IMR-90 (cell line): ENCODE measurements around the gene FNDC11. TPM values are rescaled to one million over a fixed set of nuclear protein-coding genes. Genes with fewer than 3 reads are reported as not detected.

ENCODE experiments used
- ATAC-seq: fragments of 200-7000 bp; cut with Tn5 transposase; 2 replicates; pipeline ENCODE4 v1.9.1; 2020; ENCODE audit warnings: low read depth, mild to moderate bottlenecking, moderate library complexity
- BruUV-seq: library from RNA; stranded (reverse); fragments of 400-500 nt; replicated peaks from 2 replicates; lab custom pipeline; 2021; lab: Mats Ljungman, UMichigan
- CTCF ChIA-PET: fragments of 300-600 bp; formaldehyde crosslinking; extraction: SDS; loops from one replicate; lab custom pipeline; 2021; ENCODE audit warnings: antibody characterized with exemption; lab: Yijun Ruan, JAX
- POLR2A ChIA-PET: fragments of 300-600 bp; sonication (Branson Sonifier 250); formaldehyde crosslinking; loops from one replicate; lab custom pipeline; 2022; ENCODE audit warnings: antibody characterized with exemption; ENCODE audit not compliant: unreplicated experiment; lab: Charles Lee
- DNase-seq: peaks from one replicate; pipeline ENCODE4 v3.0.0; 2013
- H2AFZ ChIP-seq: replicated peaks from 2 replicates; pipeline ENCODE3; 2013; ENCODE audit warnings: low read length, mild to moderate bottlenecking; ENCODE audit not compliant: poor library complexity
- H2AK5ac ChIP-seq: 2 replicates; pipeline ENCODE4 v1.6.1; 2013; ENCODE audit warnings: low read depth, low read length, inconsistent platforms
- H2AK9ac ChIP-seq: replicated peaks from 2 replicates; pipeline ENCODE3; 2013; ENCODE audit warnings: mild to moderate bottlenecking, low read depth, low read length, moderate library complexity; ENCODE audit not compliant: poor library complexity
- H2BK120ac ChIP-seq: 2 replicates; pipeline ENCODE4 v1.6.1; 2013; ENCODE audit warnings: low read depth, low read length, inconsistent platforms
- H2BK15ac ChIP-seq: 3 replicates; pipeline ENCODE4 v1.6.1; 2013; ENCODE audit warnings: low read depth, low read length, inconsistent platforms
- H2BK20ac ChIP-seq: 2 replicates; pipeline ENCODE4 v1.6.1; 2013; ENCODE audit warnings: low read depth, mild to moderate bottlenecking, inconsistent platforms, low read length, moderate library complexity
- H2BK5ac ChIP-seq: 2 replicates; pipeline ENCODE4 v1.6.1; 2013; ENCODE audit warnings: mild to moderate bottlenecking, low read depth, low read length, inconsistent platforms; ENCODE audit not compliant: poor library complexity, severe bottlenecking
- H3K14ac ChIP-seq: replicated peaks from 2 replicates; pipeline ENCODE4 v1.6.1; 2013; ENCODE audit warnings: low read depth, low read length, inconsistent platforms
- H3K18ac ChIP-seq: 2 replicates; pipeline ENCODE4 v1.6.1; 2013; ENCODE audit warnings: low read depth, low read length, control low read depth
- H3K23ac ChIP-seq: 2 replicates; pipeline ENCODE4 v1.6.1; 2013; ENCODE audit warnings: low read depth, low read length, inconsistent platforms
- H3K27ac ChIP-seq: 2 replicates; pipeline ENCODE4 v1.5.1; 2013; ENCODE audit warnings: mild to moderate bottlenecking, control low read depth, low read length; ENCODE audit not compliant: insufficient read depth
- H3K27me3 ChIP-seq: 2 replicates; pipeline ENCODE4 v1.6.1; 2013; ENCODE audit warnings: low read length; ENCODE audit not compliant: control insufficient read depth, insufficient read depth
- H3K36me3 ChIP-seq: 2 replicates; pipeline ENCODE4 v1.6.1; 2013; ENCODE audit warnings: low read length, mixed read lengths; ENCODE audit not compliant: control insufficient read depth, insufficient read depth
- H3K4ac ChIP-seq: 2 replicates; pipeline ENCODE4 v1.6.1; 2013; ENCODE audit warnings: low read depth, low read length, inconsistent platforms
- H3K4me1 ChIP-seq: 2 replicates; pipeline ENCODE4 v1.6.1; 2013; ENCODE audit warnings: low read length, mixed read lengths; ENCODE audit not compliant: control insufficient read depth, insufficient read depth
- H3K4me2 ChIP-seq: 2 replicates; pipeline ENCODE4 v1.6.1; 2013; ENCODE audit warnings: low read depth, mild to moderate bottlenecking, control low read depth, low read length, moderate library complexity
- H3K4me3 ChIP-seq: 2 replicates; pipeline ENCODE4 v1.5.1; 2013; ENCODE audit warnings: low read depth, mild to moderate bottlenecking, control low read depth, low read length, moderate library complexity; ENCODE audit not compliant: insufficient read depth
- H3K56ac ChIP-seq: 2 replicates; pipeline ENCODE4 v1.6.1; 2013; ENCODE audit warnings: low read length, inconsistent platforms; ENCODE audit not compliant: insufficient read depth; ENCODE audit errors: extremely low read depth
- H3K79me1 ChIP-seq, 2 experiments: 2 replicates each; pipeline ENCODE4 v1.6.1; 2013; ENCODE audit warnings: low read length in 2 of 2, inconsistent platforms in 1 of 2, low read depth in 1 of 2
- H3K9ac ChIP-seq: 2 replicates; pipeline ENCODE4 v1.6.1; 2013; ENCODE audit warnings: low read depth, low read length, control low read depth
- H3K9me1 ChIP-seq: 2 replicates; pipeline ENCODE4 v1.6.1; 2013; ENCODE audit warnings: low read length, inconsistent platforms; ENCODE audit not compliant: insufficient read depth
- H3K9me3 ChIP-seq: 2 replicates; pipeline ENCODE4 v1.6.1; 2013; ENCODE audit warnings: low read length; ENCODE audit not compliant: control insufficient read depth, insufficient read depth
- H4K20me1 ChIP-seq: 2 replicates; pipeline ENCODE4 v1.6.1; 2013; ENCODE audit warnings: low read length, inconsistent platforms; ENCODE audit not compliant: insufficient read depth
- H4K5ac ChIP-seq: 2 replicates; pipeline ENCODE4 v1.6.1; 2013; ENCODE audit warnings: mild to moderate bottlenecking, low read depth, low read length, control low read depth
- H4K8ac ChIP-seq, 2 experiments: 2 replicates each; pipeline ENCODE4 v1.6.1; 2013; ENCODE audit warnings: low read depth in 2 of 2, low read length in 2 of 2, control low read depth in 1 of 2, inconsistent platforms in 1 of 2
- H4K91ac ChIP-seq: 2 replicates; pipeline ENCODE4 v1.6.1; 2013; ENCODE audit warnings: low read depth, low read length, inconsistent platforms; ENCODE audit not compliant: insufficient read depth
- BHLHE40 ChIP-seq: fragments of 150-350 bp; IDR thresholded peaks from 2 replicates; pipeline ENCODE4 v1.6.1; 2016; ENCODE audit warnings: mild to moderate bottlenecking, low read depth, low read length
- CHD1 ChIP-seq: IDR thresholded peaks from 2 replicates; pipeline ENCODE4 v1.6.1; 2012; ENCODE audit warnings: low read depth, low read length, improper control_type of control experiment
- CTCF ChIP-seq: conservative IDR thresholded peaks from 2 replicates; pipeline ENCODE4 v1.5.1; 2012; ENCODE audit warnings: mild to moderate bottlenecking, low read depth, low read length, improper control_type of control experiment
- ELK1 ChIP-seq: fragments of 150-350 bp; IDR thresholded peaks from 2 replicates; pipeline ENCODE4 v1.6.1; 2016; ENCODE audit warnings: low read depth, mild to moderate bottlenecking, low read length, moderate library complexity, borderline replicate concordance
- FOS ChIP-seq: fragments of 150-350 bp; IDR thresholded peaks from 2 replicates; pipeline ENCODE4 v1.6.1; 2016; ENCODE audit warnings: low read depth, low read length
- MAFK ChIP-seq: IDR thresholded peaks from 2 replicates; pipeline ENCODE4 v1.6.1; 2012; ENCODE audit warnings: low read depth, low read length, improper control_type of control experiment
- MXI1 ChIP-seq: IDR thresholded peaks from 2 replicates; pipeline ENCODE4 v1.6.1; 2012; ENCODE audit warnings: low read depth, mild to moderate bottlenecking, low read length, moderate library complexity, borderline replicate concordance
- NFE2L2 ChIP-seq: fragments of 150-350 bp; IDR thresholded peaks from 2 replicates; pipeline ENCODE4 v1.6.1; 2016; ENCODE audit warnings: low read depth, mild to moderate bottlenecking, low read length
- POLR2A ChIP-seq: IDR thresholded peaks from 2 replicates; pipeline ENCODE4 v1.6.1; 2012; ENCODE audit warnings: mild to moderate bottlenecking, low read depth, low read length
- RAD21 ChIP-seq: IDR thresholded peaks from 2 replicates; pipeline ENCODE4 v1.6.1; 2012; ENCODE audit warnings: low read length, improper control_type of control experiment
- RCOR1 ChIP-seq: IDR thresholded peaks from 2 replicates; pipeline ENCODE4 v1.6.1; 2012; ENCODE audit warnings: mild to moderate bottlenecking, low read length, improper control_type of control experiment; ENCODE audit not compliant: insufficient replicate concordance
- SMC3 ChIP-seq: fragments of 150-350 bp; IDR thresholded peaks from 2 replicates; pipeline ENCODE4 v1.6.1; 2016; ENCODE audit warnings: low read depth, mild to moderate bottlenecking, antibody characterized with exemption, low read length, moderate library complexity
- WGBS, 2 experiments: methylation state at CpG; one replicate each; pipeline versions ENCODE4 v1.1.5 to v1.1.7; 2013; ENCODE audit warnings: missing lambda C conversion rate in 2 of 2; ENCODE audit not compliant: insufficient read length in 1 of 2; ENCODE audit errors: extremely low coverage in 2 of 2; 5-methylcytosine and 5-hydroxymethylcytosine counted together
- dilution Hi-C: fragments of 300-500 bp; cut with HindIII; formaldehyde crosslinking; loops from one replicate; pipeline ENCODE4 v1.14.3; 2018; ENCODE audit warnings: low sequenced_read_pairs; ENCODE audit not compliant: unreplicated experiment
- in situ Hi-C: fragments of 300-500 bp; cut with MboI; formaldehyde crosslinking; loops from 3 replicates; pipeline ENCODE4 v1.14.3; 2019; ENCODE audit warnings: low sequenced_read_pairs, inconsistent platforms, mixed read lengths
- intact Hi-C: fragments of 100-400 bp; cut with micrococcal nuclease; formaldehyde crosslinking; loops from 2 replicates; pipeline ENCODE4 v1.10.0; 2022
- polyA plus RNA-seq, 3 experiments: library from polyadenylated mRNA; depleted of rRNA; stranded (reverse); fragments of >200 nt; gene quantifications; 2 replicates each; pipeline ENCODE4 v1.2.3, GENCODE V29; 2012; ENCODE audit warnings: low replicate concordance in 1 of 3
- total RNA-seq: library from RNA; depleted of rRNA; stranded (reverse); fragments of >200 nt; gene quantifications from 2 replicates; pipeline ENCODE4 v1.2.3, GENCODE V29; 2012
- TF ChIP-seq, protein P1 (sequence below): fragments of 150-350 bp; IDR thresholded peaks from 2 replicates; pipeline ENCODE4 v1.6.1; 2017; ENCODE audit warnings: mild to moderate bottlenecking, antibody characterized with exemption, low read length, low read depth

The FNDC11 gene
- total and polyA plus RNA-seq, 2 of the 4 experiments (the other 2 are of a cell fraction): 0.36 to 1.0 TPM

DNA sequence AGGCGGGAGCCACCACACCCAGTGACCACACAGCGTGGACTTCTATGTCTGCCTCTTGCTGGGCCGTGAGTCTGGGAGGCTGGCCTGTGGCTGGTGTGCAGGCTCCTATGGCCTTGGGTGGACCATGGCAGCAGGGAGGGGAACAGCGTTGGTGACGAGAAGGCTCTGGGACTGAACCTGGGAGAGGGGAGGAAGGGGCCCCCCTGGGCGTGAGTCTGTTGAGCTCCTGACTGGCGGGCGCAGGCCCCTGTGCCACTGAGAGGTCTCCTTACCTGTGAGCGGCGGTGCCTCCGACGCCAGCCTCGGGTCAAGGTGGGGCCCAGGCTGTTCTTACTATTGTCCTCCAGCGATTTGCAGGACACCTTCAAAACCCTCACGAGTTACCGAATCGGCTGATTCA is 32.8 kb downstream of the FNDC11 start:
- Histone ChIP-seq H3K27me3 (no peaks in the 10 kb centered on the region), H2BK120ac (no peak overlapping the region), H3K14ac (no peak overlapping the region), H3K4me2 (no peak overlapping the region), H2BK20ac (no peak overlapping the region), H3K4me3 (no peak overlapping the region), H4K20me1 (no peaks in the 10 kb centered on the region; the same call in none of the 2 replicates), H3K36me3 (peaks cover 27% of the 10 kb centered on the region), H2BK5ac (no peak overlapping the region), H3K27ac (no peak overlapping the region), H3K9me3 (no peaks in the 10 kb centered on the region), H3K18ac (no peak overlapping the region), H3K9me1 (peaks cover 2% of the 10 kb centered on the region; the same call in 1 of the 2 replicates), H2BK15ac (no peak overlapping the region), H3K4me1 (no peaks in the 10 kb centered on the region), H4K91ac (no peak overlapping the region), H3K79me1 (peaks cover 0 to 4% of the 10 kb centered on the region in 2 experiments; a peak in 2 of 4 replicates), H3K23ac (no peak overlapping the region), H4K5ac (no peak overlapping the region), H2AK9ac (no peak overlapping the region), H3K56ac (no peak overlapping the region), H4K8ac (no peak overlapping the region), H3K9ac (no peak overlapping the region), H2AFZ (no peak overlapping the region), H2AK5ac (no peak overlapping the region), H3K4ac (no peak overlapping the region)
- ChIA-PET POLR2A (no interaction called here), CTCF (no interaction called here)
- ATAC-seq: no peak
- intact Hi-C loops (no loop called here), dilution Hi-C loops (no loop called here), in situ Hi-C loops (no loop called here)
- no TSS peak for BruUV-seq
- TF ChIP-seq MXI1: no peak
- TF ChIP-seq ELK1: no peak
- no peak for TF ChIP-seq FOS
- TF ChIP-seq CHD1: no peak
- TF ChIP-seq BHLHE40: no peak
- TF ChIP-seq NFE2L2: no peak
- no peak for TF ChIP-seq CTCF
- TF ChIP-seq POLR2A: no peak
- TF ChIP-seq RCOR1: no peak
- TF ChIP-seq, protein P1, sequence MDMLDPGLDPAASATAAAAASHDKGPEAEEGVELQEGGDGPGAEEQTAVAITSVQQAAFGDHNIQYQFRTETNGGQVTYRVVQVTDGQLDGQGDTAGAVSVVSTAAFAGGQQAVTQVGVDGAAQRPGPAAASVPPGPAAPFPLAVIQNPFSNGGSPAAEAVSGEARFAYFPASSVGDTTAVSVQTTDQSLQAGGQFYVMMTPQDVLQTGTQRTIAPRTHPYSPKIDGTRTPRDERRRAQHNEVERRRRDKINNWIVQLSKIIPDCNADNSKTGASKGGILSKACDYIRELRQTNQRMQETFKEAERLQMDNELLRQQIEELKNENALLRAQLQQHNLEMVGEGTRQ: no peak
- no peak for TF ChIP-seq MAFK
- no peak for TF ChIP-seq RAD21
- TF ChIP-seq SMC3: no peak
- 92% methylated on average over 10 of the region's 17 CpGs; no CpG with 5 or more reads in 1 of the 2 experiments for WGBS, 2 experiments
- no peak for DNase-seq
